NOMO-1 treated with DMSO at 0.1 percent for 48 hours (cell line): ENCODE results near the gene GNA12.

Experiments used
- DNase-seq: peaks from one replicate; lab custom pipeline; 2025; ENCODE audit not compliant: unreplicated experiment; lab: John Stamatoyannopoulos, UW

Gene GNA12

GRCh38 chr7:2819161-2819953 lies 24.8 kb downstream of the GNA12 start:
- no peak for DNase-seq

GRCh38 chr7:2818653-2819052 lies 25.5 kb downstream of the GNA12 start:
- DNase-seq: no peak

- DNase-seq: no peak
Observed at GRCh38 chr7:2818121-2818520, 26.0 kb downstream of the GNA12 start.

- DNase-seq: no peak
Observed at GRCh38 chr7:2817456-2817855, 26.7 kb downstream of the GNA12 start.

GRCh38 chr7:2815875-2816245 lies 28.2 kb downstream of the GNA12 start:
- DNase-seq: no peak

GRCh38 chr7:2814946-2815874 lies 28.9 kb downstream of the GNA12 start:
- no peak for DNase-seq

- DNase-seq: no peak
Observed at GRCh38 chr7:2814186-2814945, 29.7 kb downstream of the GNA12 start.

- DNase-seq: no peak
Observed at GRCh38 chr7:2813350-2814185, 30.5 kb downstream of the GNA12 start.

GRCh38 chr7:2812831-2813230 lies 31.3 kb downstream of the GNA12 start:
- DNase-seq: no peak

- no peak for DNase-seq
Observed at GRCh38 chr7:2812114-2812487, 32.0 kb downstream of the GNA12 start.

- DNase-seq: peak; percentile 62
Observed at GRCh38 chr7:2811476-2812113, 32.5 kb downstream of the GNA12 start.

GRCh38 chr7:2810682-2811415 lies 33.3 kb downstream of the GNA12 start:
- no peak for DNase-seq

GRCh38 chr7:2809903-2810625 lies 34.0 kb downstream of the GNA12 start:
- no peak for DNase-seq

GRCh38 chr7:2808891-2809665 lies 35.0 kb downstream of the GNA12 start:
- DNase-seq: peak; percentile 67

- DNase-seq: no peak
Observed at GRCh38 chr7:2807845-2808772, 36.0 kb downstream of the GNA12 start.

- DNase-seq: no peak
Observed at GRCh38 chr7:2807460-2807844, 36.7 kb downstream of the GNA12 start.

- DNase-seq: no peak
Observed at GRCh38 chr7:2806571-2806970, 37.5 kb downstream of the GNA12 start.
